ENCODE results near the gene APOL1. TPM values are rescaled to one million over a fixed set of nuclear protein-coding genes. Genes with fewer than 3 reads are reported as not detected.
"Not testable (repeated sequence)": the region's sequence is repeated elsewhere in the genome, so short reads cannot be mapped to it uniquely, and the experiment has no call there.

APOL1 gene
- total and polyA plus RNA-seq, 11 donors = 10.4 to 132 (median 18.1) TPM

DNA sequence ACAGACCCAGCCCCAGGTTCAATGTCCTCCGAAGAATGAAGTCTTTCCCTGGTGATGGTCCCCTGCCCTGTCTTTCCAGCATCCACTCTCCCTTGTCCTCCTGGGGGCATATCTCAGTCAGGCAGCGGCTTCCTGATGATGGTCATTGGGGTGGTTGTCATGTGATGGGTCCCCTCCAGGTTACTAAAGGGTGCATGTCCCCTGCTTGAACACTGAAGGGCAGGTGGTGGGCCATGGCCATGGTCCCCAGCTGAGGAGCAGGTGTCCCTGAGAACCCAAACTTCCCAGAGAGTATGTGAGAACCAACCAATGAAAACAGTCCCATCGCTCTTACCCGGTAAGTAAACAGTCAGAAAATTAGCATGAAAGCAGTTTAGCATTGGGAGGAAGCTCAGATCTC, 14.1 kb downstream of the APOL1 start:
- Histone ChIP-seq H3K36me3 (peaks cover 0 to 48% (median 28%) of the 10 kb centered on the region in 9 donors), H3K4me1 (no peaks in the 10 kb centered on the region), H3K27ac (no peak overlapping the region), H3K4me3 (no peak overlapping the region), H3K27me3 (no peaks in the 10 kb centered on the region), H3K9me3 (no peaks in the 10 kb centered on the region)
- WGBS, 4 donors = 93 to 95% (median 95%) methylated on average over 4 of the region's 4 CpGs
- intact Hi-C loops (cut with DNase I) = no loop called here
- DNase-seq (no peak), ATAC-seq (no peak)
- TF ChIP-seq, protein P1, sequence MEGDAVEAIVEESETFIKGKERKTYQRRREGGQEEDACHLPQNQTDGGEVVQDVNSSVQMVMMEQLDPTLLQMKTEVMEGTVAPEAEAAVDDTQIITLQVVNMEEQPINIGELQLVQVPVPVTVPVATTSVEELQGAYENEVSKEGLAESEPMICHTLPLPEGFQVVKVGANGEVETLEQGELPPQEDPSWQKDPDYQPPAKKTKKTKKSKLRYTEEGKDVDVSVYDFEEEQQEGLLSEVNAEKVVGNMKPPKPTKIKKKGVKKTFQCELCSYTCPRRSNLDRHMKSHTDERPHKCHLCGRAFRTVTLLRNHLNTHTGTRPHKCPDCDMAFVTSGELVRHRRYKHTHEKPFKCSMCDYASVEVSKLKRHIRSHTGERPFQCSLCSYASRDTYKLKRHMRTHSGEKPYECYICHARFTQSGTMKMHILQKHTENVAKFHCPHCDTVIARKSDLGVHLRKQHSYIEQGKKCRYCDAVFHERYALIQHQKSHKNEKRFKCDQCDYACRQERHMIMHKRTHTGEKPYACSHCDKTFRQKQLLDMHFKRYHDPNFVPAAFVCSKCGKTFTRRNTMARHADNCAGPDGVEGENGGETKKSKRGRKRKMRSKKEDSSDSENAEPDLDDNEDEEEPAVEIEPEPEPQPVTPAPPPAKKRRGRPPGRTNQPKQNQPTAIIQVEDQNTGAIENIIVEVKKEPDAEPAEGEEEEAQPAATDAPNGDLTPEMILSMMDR (IDR thresholded peaks at IDR 0.05) = no peak
- TF ChIP-seq POLR2A (IDR thresholded peaks at IDR 0.05) = no peak

- Histone ChIP-seq H3K36me3 (peaks cover 0 to 39% (median 20%) of the 10 kb centered on the region in 9 donors), H3K9me3 (no peaks in the 10 kb centered on the region), H3K27me3 (no peaks in the 10 kb centered on the region), H3K27ac (no peak overlapping the region), H3K4me3 (no peak overlapping the region), H3K4me1 (no peaks in the 10 kb centered on the region)
- no peak for TF ChIP-seq POLR2A (IDR thresholded peaks at IDR 0.05)
- TF ChIP-seq, protein P1 (IDR thresholded peaks at IDR 0.05) = no peak
- DNase-seq (no peak), ATAC-seq (no peak)
- intact Hi-C loops (cut with DNase I) = no loop called here
- WGBS, 4 donors = 89 to 97% (median 94%) methylated on average over 11 of the region's 11 CpGs
Observed at GRCh38 chr22:36267896-36268485, 15.1 kb downstream of the APOL1 start.

- not testable (repeated sequence) for H3K27ac ChIP-seq
- intact Hi-C loops (cut with DNase I) = loop anchor here in 3 of 10 donors (10.0 kb wide), 1 partner anchor 46 kb away; no protein-coding TSS in a partner anchor
Observed at GRCh38 chr22:36271231-36271630, 18.3 kb downstream of the APOL1 start.

GRCh38 chr22:36271951-36272350, 19.0 kb downstream of the APOL1 start:
- not testable (repeated sequence) for H3K4me1 ChIP-seq, H3K27ac ChIP-seq, H3K9me3 ChIP-seq, H3K27me3 ChIP-seq, H3K4me3 ChIP-seq, H3K36me3 ChIP-seq, ATAC-seq, DNase-seq
- intact Hi-C loops (cut with DNase I) = loop anchor here in 3 of 10 donors (10.0 kb wide), 1 partner anchor 47 kb away; no protein-coding TSS in a partner anchor
- 86 to 92% (median 89%) methylated on average over 5 of the region's 5 CpGs for WGBS, 4 donors

More at GRCh38 chr22:36271231-36271630, 18.3 kb downstream of the APOL1 start:
- WGBS, 4 donors = 71 to 79% (median 75%) methylated on average over 7 of the region's 7 CpGs
- not testable (repeated sequence) for H3K9me3 ChIP-seq, H3K27me3 ChIP-seq, H3K4me3 ChIP-seq, H3K4me1 ChIP-seq, ATAC-seq, DNase-seq
- peaks cover 0 to 10% (median 2%) of the 10 kb centered on the region in 9 donors for H3K36me3 ChIP-seq

DNA sequence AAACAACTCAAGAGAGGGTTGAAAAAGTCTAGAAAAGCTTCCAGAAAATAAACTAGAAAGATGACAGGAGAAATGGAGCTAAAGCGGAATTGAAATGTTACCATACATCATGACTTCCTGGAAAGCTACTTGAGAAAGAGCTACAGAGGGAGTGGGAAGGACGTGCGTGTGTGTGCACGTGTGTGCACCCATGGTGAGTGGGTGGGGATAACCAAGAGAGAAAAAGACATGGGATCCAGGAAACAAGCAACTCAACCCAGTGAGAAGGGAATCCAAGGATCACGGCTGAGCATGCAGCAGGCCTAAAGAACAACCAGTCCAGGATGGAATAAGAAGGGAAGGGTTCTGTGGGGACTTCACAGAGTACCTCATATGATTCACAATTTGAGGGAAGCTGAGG, 21.6 kb downstream of the APOL1 start:
- Histone ChIP-seq H3K9me3 (no peaks in the 10 kb centered on the region), H3K4me1 (peaks cover 0 to 15% (median 9%) of the 10 kb centered on the region in 12 donors), H3K36me3 (peaks cover 0 to 6% (median 0%) of the 10 kb centered on the region in 9 donors), H3K4me3 (no peak overlapping the region), H3K27me3 (no peaks in the 10 kb centered on the region), H3K27ac (no peak overlapping the region)
- intact Hi-C loops (cut with DNase I) = loop anchor here in 3 of 10 donors (10.0 kb wide), 1 partner anchor 50 kb away; no protein-coding TSS in a partner anchor
- no peak for TF ChIP-seq POLR2A (IDR thresholded peaks at IDR 0.05)
- TF ChIP-seq, protein P1 (IDR thresholded peaks at IDR 0.05) = no peak
- DNase-seq (no peak), ATAC-seq (no peak)
- 76 to 79% (median 78%) methylated on average over 5 of the region's 5 CpGs for WGBS, 4 donors
